GM12878 (cell line): Measurements from ENCODE around the gene CD300A.

Source experiments
- CEBPZ ChIP-seq: fragments of 150-350 bp; IDR thresholded peaks from 2 replicates; pipeline ENCODE4 v1.6.1; 2016; ENCODE audit warnings: low read depth, low read length
- CHD4 ChIP-seq: fragments of 200-600 bp; sonication (generic); IDR thresholded peaks from 2 replicates; pipeline ENCODE4 v1.6.1; 2016; ENCODE audit warnings: mild to moderate bottlenecking
- CTCF ChIP-seq, 3 experiments: IDR thresholded peaks in 2 of 3; conservative IDR thresholded peaks in 1 of 3; 2 replicates each; pipeline ENCODE4 v1.5.1; 2011; ENCODE audit warnings: low read depth in 3 of 3, low read length in 3 of 3, mild to moderate bottlenecking in 3 of 3, control low read depth in 2 of 3, moderate library complexity in 2 of 3, inconsistent platforms in 1 of 3, mixed read lengths in 1 of 3; ENCODE audit not compliant: control insufficient read depth in 2 of 3, insufficient read depth in 1 of 3; ENCODE audit errors: extremely low read depth in 1 of 3
- MAX ChIP-seq: IDR thresholded peaks from 2 replicates; pipeline ENCODE4 v1.6.1; 2012; ENCODE audit warnings: low read depth, low read length, improper control_type of control experiment
- RAD21 ChIP-seq: IDR thresholded peaks from 2 replicates; pipeline ENCODE4 v1.6.1; 2011; ENCODE audit warnings: mild to moderate bottlenecking, low read depth, low read length, moderate library complexity; ENCODE audit not compliant: insufficient read depth
- SUPT20H ChIP-seq: IDR thresholded peaks from 2 replicates; pipeline ENCODE4 v1.6.1; 2011; ENCODE audit warnings: low read depth, mild to moderate bottlenecking, low read length, moderate library complexity, borderline replicate concordance; ENCODE audit not compliant: control insufficient read depth

- TF ChIP-seq MAX (no peak), CEBPZ (no peak), CTCF (IDR thresholded peaks at IDR 0.05 in 2 of 3, conservative IDR thresholded peaks at IDR 0.05 in 1 of 3; ENCODE audit: control insufficient read depth in 2 of 3, extremely low read depth in 1 of 3, insufficient read depth in 1 of 3, low read depth in 3 of 3, low read length in 3 of 3) (peak; percentile 87 to 96 (median 94)), SUPT20H (no peak), CHD4 (no peak), RAD21 (peak; percentile 98)
Measured at GRCh38 chr17:74457146-74457819, 9.2 kb upstream of the CD300A start.
